Fibroblast of pulmonary artery (primary cell): ENCODE measurements around the gene BRD8.
"Not testable (repeated sequence)": the region's sequence is repeated elsewhere in the genome, so short reads cannot be mapped to it uniquely, and the experiment has no call there.

Source experiments
- DNase-seq: peaks from one replicate; pipeline ENCODE4 v3.0.0-alpha.2; 2010; ENCODE audit warnings: low read depth
- H3K4me3 ChIP-seq: replicated peaks from 2 replicates; pipeline ENCODE4 v1.5.1; 2011; ENCODE audit warnings: low read depth, mild to moderate bottlenecking, control low read depth, low read length, moderate library complexity
- TF ChIP-seq, protein P1 (sequence below): IDR thresholded peaks from 2 replicates; pipeline ENCODE4 v1.5.1; 2011; ENCODE audit warnings: mild to moderate bottlenecking, control low read depth, low read length, inconsistent platforms; ENCODE audit errors: missing control alignments

Gene BRD8

DNA sequence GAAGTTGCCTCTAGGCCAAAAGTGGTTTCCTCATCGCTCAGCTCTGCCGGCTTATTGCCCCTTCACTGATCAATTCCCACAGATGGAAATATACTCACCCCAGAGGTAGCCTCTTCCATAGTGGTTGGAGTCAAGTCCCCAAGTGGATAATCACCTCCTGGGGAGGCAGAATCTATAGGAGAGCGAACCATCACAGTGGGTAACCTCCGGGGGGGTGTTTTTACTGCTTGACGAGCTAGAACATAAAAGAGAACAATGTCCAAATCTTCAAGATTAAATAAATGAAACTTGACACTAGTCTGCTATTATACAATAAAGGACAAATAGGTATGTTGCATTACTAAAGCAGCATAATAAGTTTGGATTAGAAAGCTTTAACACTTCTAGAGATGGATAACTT is 9.3 kb downstream of the BRD8 start:
- DNase-seq: no peak
- TF ChIP-seq, protein P1, sequence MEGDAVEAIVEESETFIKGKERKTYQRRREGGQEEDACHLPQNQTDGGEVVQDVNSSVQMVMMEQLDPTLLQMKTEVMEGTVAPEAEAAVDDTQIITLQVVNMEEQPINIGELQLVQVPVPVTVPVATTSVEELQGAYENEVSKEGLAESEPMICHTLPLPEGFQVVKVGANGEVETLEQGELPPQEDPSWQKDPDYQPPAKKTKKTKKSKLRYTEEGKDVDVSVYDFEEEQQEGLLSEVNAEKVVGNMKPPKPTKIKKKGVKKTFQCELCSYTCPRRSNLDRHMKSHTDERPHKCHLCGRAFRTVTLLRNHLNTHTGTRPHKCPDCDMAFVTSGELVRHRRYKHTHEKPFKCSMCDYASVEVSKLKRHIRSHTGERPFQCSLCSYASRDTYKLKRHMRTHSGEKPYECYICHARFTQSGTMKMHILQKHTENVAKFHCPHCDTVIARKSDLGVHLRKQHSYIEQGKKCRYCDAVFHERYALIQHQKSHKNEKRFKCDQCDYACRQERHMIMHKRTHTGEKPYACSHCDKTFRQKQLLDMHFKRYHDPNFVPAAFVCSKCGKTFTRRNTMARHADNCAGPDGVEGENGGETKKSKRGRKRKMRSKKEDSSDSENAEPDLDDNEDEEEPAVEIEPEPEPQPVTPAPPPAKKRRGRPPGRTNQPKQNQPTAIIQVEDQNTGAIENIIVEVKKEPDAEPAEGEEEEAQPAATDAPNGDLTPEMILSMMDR: no peak
- no peak overlapping the region for H3K4me3 ChIP-seq

DNA sequence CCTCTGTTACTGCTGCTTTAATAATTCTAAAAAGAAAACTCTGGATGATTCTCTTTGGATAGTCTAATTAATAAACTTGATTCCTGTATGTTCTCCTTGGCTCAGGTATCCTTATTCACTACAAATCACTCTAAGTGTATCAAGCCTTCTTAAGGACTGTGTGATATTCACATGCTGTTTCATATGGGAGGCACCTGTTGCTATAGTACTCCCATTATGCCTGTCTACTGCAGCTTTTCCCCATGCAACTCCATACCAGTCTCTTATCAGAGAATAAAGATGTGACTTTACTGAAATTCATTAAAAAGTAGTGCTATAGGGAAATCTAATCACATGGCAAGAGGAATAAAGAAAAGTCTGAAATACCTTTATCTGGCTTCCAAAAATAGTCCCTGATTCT is 14.7 kb downstream of the BRD8 start:
- TF ChIP-seq, protein P1: no peak
- DNase-seq: no peak

DNA sequence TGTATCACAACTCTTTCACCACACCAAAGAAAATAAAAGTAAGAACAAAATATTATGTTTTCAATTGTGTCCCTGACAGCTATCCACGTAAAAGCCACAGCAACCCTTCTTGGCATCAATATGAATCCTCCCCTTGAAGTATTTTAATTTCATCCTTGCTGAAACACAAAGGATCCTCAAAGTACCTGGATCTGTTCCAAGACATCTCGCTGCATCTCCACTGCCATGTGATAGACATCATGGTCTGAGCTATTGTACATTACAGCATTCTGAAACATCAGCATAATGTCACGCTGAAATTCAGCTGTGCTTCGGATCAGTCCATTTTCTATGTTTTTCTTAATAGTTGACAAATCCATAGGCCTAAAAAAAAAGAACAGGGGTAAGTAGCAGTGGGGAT is 17.7 kb downstream of the BRD8 start:
- DNase-seq: no peak
- TF ChIP-seq, protein P1: no peak

More for the DNA sequence above, 14.7 kb downstream of the BRD8 start:
- H3K4me3 ChIP-seq: no peak overlapping the region

DNA sequence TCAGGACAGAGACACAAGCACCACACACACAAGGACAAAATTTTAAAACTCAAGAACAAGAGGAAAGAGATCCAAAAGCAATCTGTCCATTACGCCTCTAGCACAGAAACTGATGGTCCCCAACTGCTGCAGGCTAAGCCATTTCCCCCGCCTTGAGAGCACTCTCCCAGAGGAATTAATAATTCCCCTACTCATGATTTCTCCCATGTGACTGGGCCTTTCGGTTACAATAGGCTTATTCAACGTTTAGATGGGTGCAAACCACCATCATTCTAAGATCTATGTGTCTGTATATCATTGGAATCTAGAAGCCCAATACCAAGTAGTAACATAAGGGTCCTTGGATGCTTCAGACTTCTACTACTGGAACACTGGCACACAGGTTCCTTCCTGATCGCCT is 18.8 kb downstream of the BRD8 start:
- DNase-seq: no peak
- H3K4me3 ChIP-seq: no peak overlapping the region
- TF ChIP-seq, protein P1: no peak

More for the DNA sequence above, 17.7 kb downstream of the BRD8 start:
- H3K4me3 ChIP-seq: no peak overlapping the region

DNA sequence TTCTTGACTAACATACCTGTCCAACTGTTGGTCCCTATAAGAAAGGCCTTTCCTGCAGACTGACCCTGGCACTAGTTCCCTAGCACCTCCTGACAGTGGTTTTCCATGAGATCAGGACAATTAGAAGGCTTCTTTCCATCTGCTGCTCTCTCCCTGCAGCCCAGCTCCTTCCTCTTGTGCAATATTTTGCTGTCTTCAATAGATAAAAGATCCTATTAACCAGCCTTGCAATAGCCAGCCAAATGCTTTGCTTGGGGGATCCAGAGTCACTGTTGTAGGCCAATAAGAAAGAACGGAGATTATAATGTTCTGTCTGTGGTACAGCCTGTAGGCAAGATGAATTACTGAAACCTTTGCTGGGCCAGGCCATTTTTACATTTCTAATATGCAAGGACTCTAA is 20.8 kb downstream of the BRD8 start:
- H3K4me3 ChIP-seq: no peak overlapping the region
- TF ChIP-seq, protein P1: no peak
- DNase-seq: peak; percentile 35

DNA sequence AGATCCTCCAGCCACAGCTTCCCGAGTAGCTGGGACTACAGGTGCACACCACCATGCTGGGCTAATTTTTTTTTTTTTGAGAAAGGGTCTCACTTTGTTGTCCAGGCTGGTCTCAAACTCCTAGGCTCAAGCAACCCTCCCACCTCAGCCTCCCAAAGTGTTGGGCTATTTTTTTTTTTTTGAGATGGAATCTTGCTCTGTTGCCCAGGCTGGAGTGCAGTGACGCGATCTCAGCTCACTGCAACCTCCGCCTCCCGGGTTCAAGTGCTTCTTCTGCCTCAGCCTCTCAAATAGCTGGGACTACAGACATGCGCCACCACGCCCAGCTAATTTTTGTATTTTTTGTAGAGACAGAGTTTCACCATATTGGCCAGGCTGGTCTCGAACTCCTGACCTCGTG is 22.5 kb downstream of the BRD8 start:
- H3K4me3 ChIP-seq, DNase-seq: not testable (repeated sequence)

DNA sequence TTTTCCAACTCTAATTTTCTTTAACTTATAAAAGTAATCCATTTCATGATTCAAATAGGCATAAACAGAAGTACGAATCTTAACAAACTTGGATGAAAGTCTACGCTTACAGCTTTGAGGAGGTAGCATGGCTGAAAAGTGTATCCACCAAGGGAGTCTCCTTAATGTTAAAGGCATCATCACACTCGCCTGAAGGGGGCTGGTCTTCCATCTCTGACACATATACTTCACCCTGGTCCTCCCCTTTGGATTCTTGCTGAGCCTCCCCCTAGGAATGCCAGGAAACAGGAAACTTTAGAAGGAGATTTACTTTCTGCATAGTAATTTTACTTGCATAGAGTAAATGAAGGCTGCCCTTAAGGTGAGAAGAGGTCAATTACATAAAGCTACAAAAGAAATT is 28.9 kb downstream of the BRD8 start:
- peak; percentile 39 for DNase-seq
- TF ChIP-seq, protein P1: no peak
- no peak overlapping the region for H3K4me3 ChIP-seq
